ENCODE data around the gene LRCH4. TPM values are rescaled to one million over a fixed set of nuclear protein-coding genes. Genes with fewer than 3 reads are reported as not detected.

Gene LRCH4
- total and polyA plus RNA-seq, 5 donors: 29.0 to 36.0 (median 33.4) TPM

DNA sequence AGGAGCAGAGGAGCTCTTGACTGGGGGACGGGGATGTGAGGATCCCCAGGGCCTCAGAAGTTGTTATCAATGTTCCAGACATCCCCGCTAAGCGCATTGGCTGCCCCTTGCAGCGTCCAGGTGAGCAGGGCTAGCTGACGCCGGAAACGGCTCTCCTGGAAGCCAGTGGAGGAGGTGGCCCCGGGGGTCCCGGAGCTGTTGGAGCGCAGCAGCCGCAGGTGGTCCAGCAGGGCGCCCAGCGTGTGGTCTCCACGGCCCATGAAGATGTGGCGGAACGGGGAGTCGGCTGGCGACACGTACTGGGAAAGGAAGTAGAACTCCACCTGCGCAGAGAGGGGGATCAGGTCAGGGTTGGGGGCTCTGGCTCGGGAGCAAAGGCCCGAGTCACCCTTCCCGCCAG lies 34.9 kb upstream of the LRCH4 start:
- 95% methylated on average over 23 of the region's 23 CpGs for WGBS
- no peak for DNase-seq
- H3K9me3 ChIP-seq (ENCODE audit: control insufficient read depth, low read length): no peaks in the 10 kb centered on the region
- no peaks in the 10 kb centered on the region for H3K4me1 ChIP-seq (ENCODE audit: control insufficient read depth, insufficient read depth, low read length)
- H3K27ac ChIP-seq (ENCODE audit: low read length): no peak overlapping the region
- intact Hi-C loops (cut with DNase I): loop anchor here in 1 of 4 donors (5.0 kb wide), 1 partner anchor 71 kb away; the partner anchor contains the start of gene GIGYF1
- ATAC-seq: peak in 1 of 2 donors; percentile 26
- H3K27me3 ChIP-seq (ENCODE audit: control insufficient read depth, insufficient read depth): no peaks in the 10 kb centered on the region
- no peak overlapping the region for H3K4me3 ChIP-seq (ENCODE audit: low read length)

DNA sequence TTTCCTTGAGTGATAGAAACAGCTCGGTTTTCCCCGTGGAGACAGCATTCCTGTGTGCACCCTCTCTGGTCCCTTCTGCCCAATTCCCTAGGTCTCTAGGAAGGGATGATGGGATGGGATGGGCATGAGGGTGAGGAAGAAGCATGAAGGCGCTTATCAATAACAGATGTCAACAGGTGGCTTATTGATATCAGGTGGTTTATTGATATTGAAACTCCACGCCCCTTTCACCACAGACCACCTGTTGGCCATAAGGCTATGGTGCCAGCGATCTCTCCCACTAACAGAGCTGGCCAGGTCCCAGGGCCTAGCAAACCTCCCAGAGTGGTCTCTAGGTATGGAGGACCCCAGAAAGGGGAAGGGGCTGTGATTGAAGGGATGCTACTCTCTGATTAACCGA lies 34.3 kb upstream of the LRCH4 start:
- no peak overlapping the region for H3K27ac ChIP-seq (ENCODE audit: low read length)
- WGBS: 94% methylated on average over 6 of the region's 6 CpGs
- intact Hi-C loops (cut with DNase I): loop anchor here in 1 of 4 donors (5.0 kb wide), 1 partner anchor 72 kb away; the partner anchor contains the start of gene GIGYF1
- H3K27me3 ChIP-seq (ENCODE audit: control insufficient read depth, insufficient read depth): no peaks in the 10 kb centered on the region
- no peaks in the 10 kb centered on the region for H3K4me1 ChIP-seq (ENCODE audit: control insufficient read depth, insufficient read depth, low read length)
- DNase-seq: no peak
- H3K9me3 ChIP-seq (ENCODE audit: control insufficient read depth, low read length): no peaks in the 10 kb centered on the region
- no peak overlapping the region for H3K4me3 ChIP-seq (ENCODE audit: low read length)
- ATAC-seq: no peak

GRCh38 chr7:100614308-100614861 lies 28.5 kb upstream of the LRCH4 start:
- WGBS: 82% methylated on average over 6 of the region's 6 CpGs
- Histone ChIP-seq H3K9me3 (ENCODE audit: control insufficient read depth, low read length) (no peaks in the 10 kb centered on the region), H3K27ac (ENCODE audit: low read length) (no peak overlapping the region), H3K27me3 (ENCODE audit: control insufficient read depth, insufficient read depth) (no peaks in the 10 kb centered on the region), H3K4me1 (ENCODE audit: control insufficient read depth, insufficient read depth, low read length) (peaks cover 3% of the 10 kb centered on the region), H3K4me3 (ENCODE audit: low read length) (no peak overlapping the region)
- ATAC-seq (no peak), DNase-seq (no peak)
- intact Hi-C loops (cut with DNase I): loop anchor here in 2 of 4 donors (5.0 to 10.0 kb wide), 2 partner anchors 58 to 60 kb away; partner anchors contain the start of gene GNB2 (in 2 of the 2)

DNA sequence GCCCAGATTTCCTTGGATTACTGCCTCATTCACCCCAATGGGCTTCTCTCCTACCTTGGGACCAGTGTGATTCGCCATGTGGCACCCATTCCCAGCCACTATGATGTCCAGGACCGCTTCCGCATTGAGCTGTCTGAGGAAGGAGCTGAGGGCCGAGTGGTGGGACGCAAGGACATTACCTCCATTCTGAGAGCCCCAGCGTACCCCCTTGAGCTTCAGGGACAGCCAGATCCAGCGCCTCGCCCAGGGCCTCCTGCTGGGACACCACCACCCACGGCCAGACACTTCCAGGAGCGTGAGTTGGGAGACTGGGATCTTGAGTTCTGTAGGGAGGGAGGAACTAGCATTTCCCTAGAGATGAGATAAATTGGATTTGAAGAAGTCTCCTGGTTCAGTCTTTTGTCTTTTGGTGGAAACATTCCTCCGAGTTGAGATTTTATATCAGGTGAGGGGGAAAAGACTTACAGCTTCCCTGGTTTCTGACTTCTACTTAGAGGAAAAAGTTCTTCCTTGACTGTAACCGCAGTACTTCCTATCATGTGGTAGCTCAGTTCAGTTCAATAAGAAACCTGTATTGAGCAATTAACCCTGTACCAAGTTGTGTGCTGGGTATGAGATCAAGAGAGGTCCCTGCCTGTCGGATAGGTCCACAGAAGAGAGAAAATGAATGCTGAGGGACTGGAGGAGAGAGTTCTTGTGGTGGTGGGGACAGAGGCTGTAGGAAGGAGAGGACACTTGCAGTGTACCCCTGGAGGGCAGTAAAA lies 27.7 kb upstream of the LRCH4 start:
- WGBS: 85% methylated on average over 13 of the region's 13 CpGs
- no peak overlapping the region for H3K4me3 ChIP-seq (ENCODE audit: low read length)
- no peak for DNase-seq
- intact Hi-C loops (cut with DNase I): loop anchor here in 2 of 4 donors (5.0 to 10.0 kb wide), 2 partner anchors 59 to 61 kb away; partner anchors contain the start of gene GNB2 (in 2 of the 2)
- no peaks in the 10 kb centered on the region for H3K9me3 ChIP-seq (ENCODE audit: control insufficient read depth, low read length)
- H3K27ac ChIP-seq (ENCODE audit: low read length): no peak overlapping the region
- H3K27me3 ChIP-seq (ENCODE audit: control insufficient read depth, insufficient read depth): no peaks in the 10 kb centered on the region
- H3K4me1 ChIP-seq (ENCODE audit: control insufficient read depth, insufficient read depth, low read length): peaks cover 3% of the 10 kb centered on the region
- ATAC-seq: no peak

DNA sequence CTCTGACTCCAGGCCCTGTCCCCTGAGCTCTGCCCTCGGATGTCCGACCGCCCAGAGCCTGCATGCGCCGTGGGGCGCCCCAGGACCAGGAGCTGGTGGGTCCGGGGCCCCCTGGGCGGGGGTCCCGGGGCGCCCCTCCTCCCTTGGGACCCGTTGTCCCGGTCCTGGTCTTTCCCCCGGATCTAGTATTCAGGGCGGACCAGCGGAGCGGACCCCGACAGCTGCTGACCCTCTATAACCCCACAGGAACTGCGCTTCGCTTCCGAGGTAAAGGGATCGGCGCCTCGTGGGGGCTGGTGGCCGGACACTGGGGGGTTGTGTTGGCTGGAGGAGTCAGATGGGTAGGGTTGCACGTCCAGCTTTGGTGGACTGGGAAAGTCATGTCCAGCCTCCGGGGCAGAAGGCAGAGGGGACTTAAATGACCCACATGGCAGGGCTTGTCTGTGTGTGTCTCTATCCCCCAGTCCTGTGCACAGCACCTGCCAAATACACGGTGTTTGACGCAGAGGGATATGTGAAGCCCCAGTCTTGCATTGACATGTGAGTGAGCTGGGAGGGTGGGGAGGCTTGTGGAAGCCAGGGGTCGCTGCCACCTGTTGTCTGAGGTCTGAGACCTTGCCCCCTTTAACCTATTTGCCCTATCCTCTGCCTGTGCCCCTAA lies 26.9 kb upstream of the LRCH4 start:
- Histone ChIP-seq H3K4me3 (ENCODE audit: low read length) (peak overlapping the region; percentile 87), H3K9me3 (ENCODE audit: control insufficient read depth, low read length) (no peaks in the 10 kb centered on the region), H3K4me1 (ENCODE audit: control insufficient read depth, insufficient read depth, low read length) (peaks cover 3% of the 10 kb centered on the region), H3K27me3 (ENCODE audit: control insufficient read depth, insufficient read depth) (no peaks in the 10 kb centered on the region), H3K27ac (ENCODE audit: low read length) (peak overlapping the region; percentile 24)
- no peak for DNase-seq
- intact Hi-C loops (cut with DNase I): loop anchor here in 2 of 4 donors (5.0 to 10.0 kb wide), 2 partner anchors 59 to 62 kb away; partner anchors contain the start of gene GNB2 (in 2 of the 2)
- 3% methylated on average over 29 of the region's 29 CpGs for WGBS
- ATAC-seq: peak in 1 of 2 donors; percentile 32

- H3K4me1 ChIP-seq (ENCODE audit: control insufficient read depth, insufficient read depth, low read length): peaks cover 3% of the 10 kb centered on the region
- WGBS: under 1% methylated on average over 61 of the region's 61 CpGs
- intact Hi-C loops (cut with DNase I): loop anchor here in 2 of 4 donors (5.0 to 10.0 kb wide), 2 partner anchors 60 to 63 kb away; partner anchors contain the start of gene GNB2 (in 2 of the 2)
- no peaks in the 10 kb centered on the region for H3K9me3 ChIP-seq (ENCODE audit: control insufficient read depth, low read length)
- H3K27me3 ChIP-seq (ENCODE audit: control insufficient read depth, insufficient read depth): no peaks in the 10 kb centered on the region
- DNase-seq (peak; percentile 99), ATAC-seq (peak; percentile 98 to 99)
- peak within 1 kb of the TSS; percentile 89 for H3K27ac ChIP-seq (ENCODE audit: low read length)
- H3K4me3 ChIP-seq (ENCODE audit: low read length): peak within 1 kb of the TSS; percentile 87
These were observed 26.2 kb upstream of the LRCH4 start, which contains the start of gene MOSPD3 for GRCh38 chr7:100611983-100612729. TSS of gene MOSPD3 (plus strand) at chr7:100612540. CDS start at chr7:100612792, 252 bp downstream.

- no peak for DNase-seq
- ATAC-seq: no peak
- Histone ChIP-seq H3K9me3 (ENCODE audit: control insufficient read depth, low read length) (no peaks in the 10 kb centered on the region), H3K4me1 (ENCODE audit: control insufficient read depth, insufficient read depth, low read length) (peaks cover 3% of the 10 kb centered on the region), H3K4me3 (ENCODE audit: low read length) (no peak overlapping the region), H3K27me3 (ENCODE audit: control insufficient read depth, insufficient read depth) (no peaks in the 10 kb centered on the region), H3K27ac (ENCODE audit: low read length) (no peak overlapping the region)
- 94% methylated on average over 5 of the region's 5 CpGs for WGBS
- intact Hi-C loops (cut with DNase I): loop anchor here in 3 of 4 donors (5.0 to 10.0 kb wide), 3 partner anchors 62 to 75 kb away; partner anchors contain the start of gene GNB2 (in 2 of the 3)
These were observed 24.0 kb upstream of the LRCH4 start for GRCh38 chr7:100609958-100610357.

DNA sequence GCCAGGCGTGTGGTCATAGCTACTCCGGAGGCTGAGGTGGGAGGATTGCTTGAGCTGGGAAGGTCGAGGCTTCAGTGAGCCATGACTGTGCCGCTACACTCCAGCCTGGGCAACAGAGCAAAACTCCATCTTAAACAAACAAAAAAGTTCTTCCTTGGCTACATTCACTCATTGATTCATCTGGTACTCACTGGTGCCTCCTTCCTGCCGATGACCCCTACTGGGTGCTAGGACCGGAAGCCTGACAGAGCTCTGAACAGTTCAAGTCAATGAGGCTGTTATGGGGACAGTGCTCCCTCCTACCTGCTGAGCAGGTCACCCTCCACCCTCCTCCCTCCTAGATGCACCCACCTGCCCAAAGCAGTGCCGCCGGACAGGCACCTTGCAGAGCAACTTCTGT lies 21.2 kb upstream of the LRCH4 start:
- DNase-seq (no peak), ATAC-seq (no peak)
- WGBS: 90% methylated on average over 8 of the region's 8 CpGs
- intact Hi-C loops (cut with DNase I): loop anchor here in 1 of 4 donors (10.0 kb wide), 1 partner anchor 78 kb away; no protein-coding TSS in a partner anchor
- Histone ChIP-seq H3K27ac (ENCODE audit: low read length) (no peak overlapping the region), H3K27me3 (ENCODE audit: control insufficient read depth, insufficient read depth) (no peaks in the 10 kb centered on the region), H3K4me3 (ENCODE audit: low read length) (no peak overlapping the region), H3K4me1 (ENCODE audit: control insufficient read depth, insufficient read depth, low read length) (no peaks in the 10 kb centered on the region), H3K9me3 (ENCODE audit: control insufficient read depth, low read length) (no peaks in the 10 kb centered on the region)

- WGBS: 92% methylated on average over 12 of the region's 12 CpGs
- no peaks in the 10 kb centered on the region for H3K4me1 ChIP-seq (ENCODE audit: control insufficient read depth, insufficient read depth, low read length)
These were observed 20.4 kb upstream of the LRCH4 start for GRCh38 chr7:100606313-100606712.

More at GRCh38 chr7:100606313-100606712, 20.4 kb upstream of the LRCH4 start:
- Histone ChIP-seq H3K9me3 (ENCODE audit: control insufficient read depth, low read length) (no peaks in the 10 kb centered on the region), H3K4me3 (ENCODE audit: low read length) (no peak overlapping the region), H3K27ac (ENCODE audit: low read length) (no peak overlapping the region), H3K27me3 (ENCODE audit: control insufficient read depth, insufficient read depth) (no peaks in the 10 kb centered on the region)
- intact Hi-C loops (cut with DNase I): loop anchor here in 1 of 4 donors (10.0 kb wide), 1 partner anchor 78 kb away; no protein-coding TSS in a partner anchor
- no peak for ATAC-seq
- no peak for DNase-seq

Measured in right cardiac atrium (tissue), 5 donors.